HG03196 (cell line): ENCODE data around the gene LY6G6D.

Experiments used
- ATAC-seq: cut with Tn5 transposase; IDR thresholded peaks from one replicate; pipeline ENCODE4 v1.9.1; 2021; ENCODE audit not compliant: unreplicated experiment

The LY6G6D gene

GRCh38 chr6:31717499-31718222 is 2.5 kb downstream of the LY6G6D start:
- no peak for ATAC-seq

GRCh38 chr6:31718265-31718664 is 3.1 kb downstream of the LY6G6D start:
- no peak for ATAC-seq

GRCh38 chr6:31719001-31719400 is 3.9 kb downstream of the LY6G6D start:
- ATAC-seq = no peak

- no peak for ATAC-seq
These were observed 5.1 kb downstream of the LY6G6D start for GRCh38 chr6:31720196-31720770.

- ATAC-seq = no peak
These were observed 6.3 kb downstream of the LY6G6D start, which contains the start of gene LY6G6C for GRCh38 chr6:31721351-31722020. Gene LY6G6C, minus strand, starts transcription at chr6:31721746. Its CDS starts 67 bp downstream, at chr6:31721679.

GRCh38 chr6:31722173-31722572 is 7.0 kb downstream of the LY6G6D start:
- no peak for ATAC-seq

GRCh38 chr6:31723245-31723979 is 8.3 kb downstream of the LY6G6D start, which contains the start of gene MPIG6B:
Gene MPIG6B, plus strand, starts transcription at chr6:31723373. Its CDS starts 11 bp downstream, at chr6:31723384.
- no peak for ATAC-seq

GRCh38 chr6:31723980-31724691 is 9.0 kb downstream of the LY6G6D start:
- ATAC-seq = no peak

GRCh38 chr6:31725502-31726350 is 10.6 kb downstream of the LY6G6D start:
- ATAC-seq = no peak

GRCh38 chr6:31727034-31727716 is 12.0 kb downstream of the LY6G6D start:
- ATAC-seq = no peak

GRCh38 chr6:31727717-31728671 is 12.8 kb downstream of the LY6G6D start:
- no peak for ATAC-seq

GRCh38 chr6:31728767-31729514 is 13.8 kb downstream of the LY6G6D start, which contains the start of gene DDAH2:
Gene DDAH2, minus strand, starts transcription at chr6:31729299. Its CDS starts 138 bp downstream, at chr6:31729161.
- no peak for ATAC-seq

- no peak for ATAC-seq
These were observed 14.4 kb downstream of the LY6G6D start for GRCh38 chr6:31729515-31729978.

- ATAC-seq = no peak
These were observed 15.0 kb downstream of the LY6G6D start for GRCh38 chr6:31729979-31730630.

GRCh38 chr6:31730631-31731086 is 15.5 kb downstream of the LY6G6D start:
- no peak for ATAC-seq

- ATAC-seq = no peak
These were observed 16.9 kb downstream of the LY6G6D start for GRCh38 chr6:31732029-31732428.
